Rectal smooth muscle tissue (tissue), 1 donor: ENCODE measurements around the gene TENM4.

Source experiments
- H3K27ac ChIP-seq: one replicate; pipeline ENCODE4 v1.7.0; 2013; ENCODE audit warnings: low read depth, low read length, inconsistent platforms
- H3K27me3 ChIP-seq: one replicate; pipeline ENCODE4 v1.7.0; 2013; ENCODE audit warnings: low read length; ENCODE audit not compliant: control insufficient read depth, insufficient read depth
- H3K36me3 ChIP-seq: one replicate; pipeline ENCODE4 v1.7.0; 2013; ENCODE audit warnings: low read length; ENCODE audit not compliant: control insufficient read depth, insufficient read depth
- H3K4me1 ChIP-seq: one replicate; pipeline ENCODE4 v1.7.0; 2013; ENCODE audit warnings: low read length; ENCODE audit not compliant: control insufficient read depth, insufficient read depth
- H3K4me3 ChIP-seq: one replicate; pipeline ENCODE4 v1.7.0; 2013; ENCODE audit warnings: low read length
- H3K9ac ChIP-seq: one replicate; pipeline ENCODE4 v1.7.0; 2013; ENCODE audit warnings: low read length

The TENM4 gene

GRCh38 chr11:78910322-78910721 is 530.5 kb downstream of the TENM4 start:
- Histone ChIP-seq H3K9ac (no peak overlapping the region), H3K27ac (no peak overlapping the region), H3K4me1 (no peaks in the 10 kb centered on the region), H3K4me3 (no peak overlapping the region), H3K27me3 (no peaks in the 10 kb centered on the region), H3K36me3 (no peaks in the 10 kb centered on the region)

DNA sequence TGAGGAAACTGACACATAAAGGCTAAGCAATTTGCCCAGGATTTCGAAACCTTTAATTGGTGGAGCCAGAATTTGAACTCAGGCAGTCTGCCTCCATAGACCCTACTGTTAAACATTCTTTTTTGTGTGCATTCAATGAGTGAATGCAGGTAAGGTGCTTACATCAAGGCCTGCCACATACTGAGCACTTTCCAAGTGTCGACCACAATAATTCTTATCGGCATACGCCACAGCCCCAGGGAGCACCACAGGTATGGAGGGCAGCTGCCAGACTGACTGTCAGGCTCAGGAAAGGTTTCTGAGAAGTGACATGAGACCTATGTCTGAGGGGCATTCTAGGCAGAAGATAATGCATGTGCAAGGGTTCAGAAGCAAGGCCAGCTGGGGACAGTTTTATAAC is 531.4 kb downstream of the TENM4 start:
- no peaks in the 10 kb centered on the region for H3K36me3 ChIP-seq
- no peak overlapping the region for H3K4me3 ChIP-seq
- H3K4me1 ChIP-seq: no peaks in the 10 kb centered on the region
- H3K9ac ChIP-seq: no peak overlapping the region
- H3K27me3 ChIP-seq: no peaks in the 10 kb centered on the region
- H3K27ac ChIP-seq: no peak overlapping the region

- H3K27me3 ChIP-seq: no peaks in the 10 kb centered on the region
- no peak overlapping the region for H3K9ac ChIP-seq
- no peaks in the 10 kb centered on the region for H3K4me1 ChIP-seq
- no peak overlapping the region for H3K4me3 ChIP-seq
- H3K36me3 ChIP-seq: no peaks in the 10 kb centered on the region
- H3K27ac ChIP-seq: no peak overlapping the region
Measured at GRCh38 chr11:78907636-78908035, 533.2 kb downstream of the TENM4 start.

DNA sequence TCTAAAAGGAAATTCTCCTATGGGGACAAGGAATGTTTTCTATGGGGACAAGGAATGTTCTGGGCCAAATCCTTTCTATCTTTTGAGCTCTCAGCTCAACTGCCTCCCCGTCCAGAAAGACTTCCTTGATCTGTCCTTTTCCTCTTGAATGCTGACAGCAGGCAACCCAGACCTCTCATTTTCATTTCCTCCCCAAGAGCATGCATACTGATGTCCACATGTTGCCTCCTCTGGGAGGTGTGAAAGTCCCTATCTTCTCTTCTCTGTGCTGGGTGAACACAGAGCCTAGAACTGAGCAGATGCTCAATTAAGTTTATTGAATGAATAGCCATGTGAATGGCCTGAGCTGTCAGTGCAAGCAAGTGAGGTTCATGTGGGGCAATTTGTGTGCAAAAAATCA is 534.3 kb downstream of the TENM4 start:
- H3K4me3 ChIP-seq: no peak overlapping the region
- no peak overlapping the region for H3K27ac ChIP-seq
- H3K27me3 ChIP-seq: no peaks in the 10 kb centered on the region
- no peaks in the 10 kb centered on the region for H3K36me3 ChIP-seq
- H3K4me1 ChIP-seq: no peaks in the 10 kb centered on the region
- no peak overlapping the region for H3K9ac ChIP-seq

DNA sequence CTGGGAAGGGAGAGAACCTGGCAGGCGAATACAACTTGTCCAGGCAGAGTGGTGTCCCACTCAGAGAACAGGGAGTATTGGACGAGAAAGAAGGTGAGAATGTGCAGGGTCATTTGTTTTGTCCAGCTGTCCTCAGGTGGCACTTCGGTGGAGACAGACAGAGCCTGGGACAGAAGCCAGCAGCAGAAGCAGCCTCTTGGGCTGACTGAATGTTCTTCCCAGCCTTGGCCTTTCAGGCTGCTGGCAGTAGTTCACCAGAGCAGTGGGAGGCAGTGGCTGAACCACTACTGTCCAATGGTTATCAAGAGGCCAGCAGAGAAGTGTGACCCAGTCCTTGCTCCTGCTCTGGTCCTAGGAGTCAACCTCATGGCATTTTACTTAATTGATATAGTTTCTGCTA is 535.1 kb downstream of the TENM4 start:
- no peaks in the 10 kb centered on the region for H3K27me3 ChIP-seq
- H3K4me3 ChIP-seq: no peak overlapping the region
- H3K27ac ChIP-seq: no peak overlapping the region
- H3K36me3 ChIP-seq: no peaks in the 10 kb centered on the region
- H3K4me1 ChIP-seq: no peaks in the 10 kb centered on the region
- H3K9ac ChIP-seq: no peak overlapping the region

- H3K4me3 ChIP-seq: no peak overlapping the region
- H3K9ac ChIP-seq: no peak overlapping the region
- H3K36me3 ChIP-seq: no peaks in the 10 kb centered on the region
- no peaks in the 10 kb centered on the region for H3K27me3 ChIP-seq
- H3K4me1 ChIP-seq: no peaks in the 10 kb centered on the region
- H3K27ac ChIP-seq: no peak overlapping the region
Measured at GRCh38 chr11:78902771-78903507, 537.9 kb downstream of the TENM4 start.

GRCh38 chr11:78901831-78902230 is 539.0 kb downstream of the TENM4 start:
- Histone ChIP-seq H3K4me1 (no peaks in the 10 kb centered on the region), H3K36me3 (no peaks in the 10 kb centered on the region), H3K9ac (no peak overlapping the region), H3K4me3 (no peak overlapping the region), H3K27me3 (no peaks in the 10 kb centered on the region), H3K27ac (no peak overlapping the region)

- Histone ChIP-seq H3K27me3 (no peaks in the 10 kb centered on the region), H3K36me3 (no peaks in the 10 kb centered on the region)
Measured at GRCh38 chr11:78898266-78898775, 542.5 kb downstream of the TENM4 start.

GRCh38 chr11:78893996-78894395 is 546.8 kb downstream of the TENM4 start:
- no peak overlapping the region for H3K27ac ChIP-seq
- no peaks in the 10 kb centered on the region for H3K4me1 ChIP-seq

More at GRCh38 chr11:78898266-78898775, 542.5 kb downstream of the TENM4 start:
- H3K4me1 ChIP-seq: no peaks in the 10 kb centered on the region
- H3K9ac ChIP-seq: no peak overlapping the region
- H3K4me3 ChIP-seq: no peak overlapping the region
- no peak overlapping the region for H3K27ac ChIP-seq

GRCh38 chr11:78889698-78890097 is 551.1 kb downstream of the TENM4 start:
- Histone ChIP-seq H3K4me3 (no peak overlapping the region), H3K9ac (no peak overlapping the region), H3K36me3 (no peaks in the 10 kb centered on the region), H3K27me3 (no peaks in the 10 kb centered on the region), H3K4me1 (no peaks in the 10 kb centered on the region), H3K27ac (no peak overlapping the region)

More at GRCh38 chr11:78893996-78894395, 546.8 kb downstream of the TENM4 start:
- no peak overlapping the region for H3K9ac ChIP-seq
- H3K36me3 ChIP-seq: no peaks in the 10 kb centered on the region
- no peaks in the 10 kb centered on the region for H3K27me3 ChIP-seq
- H3K4me3 ChIP-seq: no peak overlapping the region

DNA sequence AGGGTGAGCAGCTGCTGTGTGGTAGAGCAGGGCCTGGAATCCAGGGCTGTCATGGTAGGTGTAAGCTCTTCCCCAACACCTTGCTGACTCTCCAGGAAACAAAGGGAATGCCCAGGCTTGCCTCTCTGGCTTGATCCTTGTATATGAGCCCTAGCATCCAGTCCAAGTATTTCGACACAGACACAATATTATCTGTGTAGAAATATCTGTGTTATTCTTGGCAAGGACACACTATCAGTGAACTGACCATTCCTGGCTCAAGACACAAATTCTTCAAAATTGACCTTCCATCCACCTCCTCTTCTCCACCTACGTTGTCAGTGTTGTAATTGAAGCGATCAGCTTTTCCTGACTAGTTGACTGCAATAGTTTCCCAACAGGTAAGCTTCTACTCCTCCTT is 554.2 kb downstream of the TENM4 start:
- H3K27ac ChIP-seq: no peak overlapping the region
- no peaks in the 10 kb centered on the region for H3K36me3 ChIP-seq
- no peak overlapping the region for H3K9ac ChIP-seq
- H3K4me3 ChIP-seq: no peak overlapping the region
- no peaks in the 10 kb centered on the region for H3K4me1 ChIP-seq
- no peaks in the 10 kb centered on the region for H3K27me3 ChIP-seq

DNA sequence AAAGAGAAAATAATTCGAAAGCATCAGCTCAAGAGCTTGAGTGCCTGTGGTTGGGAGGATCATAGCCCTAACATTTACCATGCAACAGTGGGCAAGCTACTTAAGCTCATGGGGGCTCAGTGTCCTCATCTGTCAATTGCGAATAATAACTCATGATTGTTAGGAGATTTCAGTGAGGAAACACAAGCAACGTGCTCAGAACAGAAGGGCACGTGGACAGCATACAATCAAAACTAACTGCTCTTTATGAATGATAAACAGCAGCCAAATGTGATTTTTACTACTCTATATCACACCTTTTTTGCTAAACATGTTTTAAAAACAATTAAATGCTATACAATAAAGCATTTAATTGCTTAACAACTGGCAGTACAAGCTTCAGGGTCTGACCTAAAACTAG is 556.1 kb downstream of the TENM4 start:
- Histone ChIP-seq H3K4me3 (no peak overlapping the region), H3K27me3 (no peaks in the 10 kb centered on the region), H3K27ac (no peak overlapping the region), H3K4me1 (no peaks in the 10 kb centered on the region), H3K36me3 (no peaks in the 10 kb centered on the region), H3K9ac (no peak overlapping the region)

GRCh38 chr11:78883506-78883905 is 557.3 kb downstream of the TENM4 start:
- Histone ChIP-seq H3K27ac (no peak overlapping the region), H3K36me3 (no peaks in the 10 kb centered on the region), H3K27me3 (no peaks in the 10 kb centered on the region), H3K9ac (no peak overlapping the region), H3K4me3 (no peak overlapping the region), H3K4me1 (no peaks in the 10 kb centered on the region)
